Upper lobe of left lung (tissue), 4 donors: ENCODE results near the gene CCDC7.
"Not testable (repeated sequence)": the region's sequence is repeated elsewhere in the genome, so short reads cannot be mapped to it uniquely, and the experiment has no call there.

ENCODE experiments used
- POLR2A ChIP-seq, 4 donors: fragments of 450-650 bp; IDR thresholded peaks; one replicate each; pipeline ENCODE4 v1.5.1; 2016 to 2017; ENCODE audit warnings: antibody characterized with exemption in 4 of 4, mild to moderate bottlenecking in 2 of 4
- POLR2AphosphoS5 ChIP-seq, 2 donors: sonication (generic); formaldehyde crosslinking; IDR thresholded peaks; one replicate each; pipeline ENCODE4 v1.5.1; 2017; ENCODE audit warnings: antibody characterized with exemption in 2 of 2
- TF ChIP-seq, protein P1 (sequence below), 6 experiments: fragments of 450-650 bp in 4 of 6; fragments of 200-600 bp in 2 of 6; sonication (generic) in 2 of 6; IDR thresholded peaks; one replicate each; pipeline ENCODE4 v1.5.1; 2016 to 2019; ENCODE audit warnings: antibody characterized with exemption in 6 of 6

DNA sequence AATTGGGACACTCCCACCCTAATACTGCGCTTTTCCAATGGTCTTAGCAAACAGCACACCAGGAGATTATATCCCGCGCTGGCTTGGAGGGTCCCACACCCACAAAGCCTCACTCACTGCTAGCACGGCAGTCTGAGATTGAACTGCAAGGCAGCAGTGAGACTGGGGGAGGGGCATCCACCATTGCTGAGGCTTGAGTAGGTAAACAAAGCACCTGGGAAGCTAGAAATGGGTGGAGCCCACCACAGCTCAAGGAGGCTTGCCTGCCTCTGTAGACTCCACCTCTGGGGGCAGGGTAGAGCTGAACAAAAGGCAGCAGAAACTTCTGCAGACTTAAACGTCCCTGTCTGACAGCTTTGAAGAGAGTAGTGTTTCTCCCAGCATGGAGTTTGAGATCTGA lies 309.0 kb downstream of the CCDC7 start:
- not testable (repeated sequence) for TF ChIP-seq POLR2A, POLR2AphosphoS5 (IDR thresholded peaks at IDR 0.05)
- TF ChIP-seq, protein P1, sequence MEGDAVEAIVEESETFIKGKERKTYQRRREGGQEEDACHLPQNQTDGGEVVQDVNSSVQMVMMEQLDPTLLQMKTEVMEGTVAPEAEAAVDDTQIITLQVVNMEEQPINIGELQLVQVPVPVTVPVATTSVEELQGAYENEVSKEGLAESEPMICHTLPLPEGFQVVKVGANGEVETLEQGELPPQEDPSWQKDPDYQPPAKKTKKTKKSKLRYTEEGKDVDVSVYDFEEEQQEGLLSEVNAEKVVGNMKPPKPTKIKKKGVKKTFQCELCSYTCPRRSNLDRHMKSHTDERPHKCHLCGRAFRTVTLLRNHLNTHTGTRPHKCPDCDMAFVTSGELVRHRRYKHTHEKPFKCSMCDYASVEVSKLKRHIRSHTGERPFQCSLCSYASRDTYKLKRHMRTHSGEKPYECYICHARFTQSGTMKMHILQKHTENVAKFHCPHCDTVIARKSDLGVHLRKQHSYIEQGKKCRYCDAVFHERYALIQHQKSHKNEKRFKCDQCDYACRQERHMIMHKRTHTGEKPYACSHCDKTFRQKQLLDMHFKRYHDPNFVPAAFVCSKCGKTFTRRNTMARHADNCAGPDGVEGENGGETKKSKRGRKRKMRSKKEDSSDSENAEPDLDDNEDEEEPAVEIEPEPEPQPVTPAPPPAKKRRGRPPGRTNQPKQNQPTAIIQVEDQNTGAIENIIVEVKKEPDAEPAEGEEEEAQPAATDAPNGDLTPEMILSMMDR (IDR thresholded peaks at IDR 0.05), result not testable (repeated sequence)
